K562 (cell line): Measurements from ENCODE around the gene CCL16. TPM values are rescaled to one million over a fixed set of nuclear protein-coding genes. Genes with fewer than 3 reads are reported as not detected.

Source experiments
- ATAC-seq: fragments of 200-7000 bp; cut with Tn5 transposase; 3 replicates; pipeline ENCODE4 v1.9.1; 2020; ENCODE audit warnings: moderate library complexity
- BruUV-seq: library from RNA; stranded (reverse); fragments of 400-500 nt; replicated peaks from 2 replicates; lab custom pipeline; 2021; lab: Mats Ljungman, UMichigan
- CTCF ChIA-PET: fragments of 300-600 bp; formaldehyde crosslinking; extraction: SDS; loops from one replicate; lab custom pipeline; 2021; ENCODE audit warnings: low intra/inter-chr PET ratio; lab: Yijun Ruan, JAX
- POLR2A ChIA-PET: fragments of 300-600, 350-650 bp; sonication (Branson Sonifier 250); formaldehyde crosslinking; extraction: SDS; loops from one replicate; lab custom pipeline; 2021; ENCODE audit warnings: antibody characterized with exemption, inconsistent platforms; lab: Yijun Ruan, JAX
- DNase-seq, 4 experiments: peaks; one replicate each; pipeline versions ENCODE4 v3.0.0 to v3.0.0-alpha.2; 2011 to 2018; ENCODE audit warnings: low spot score in 3 of 4, mixed read lengths in 3 of 4; ENCODE audit errors: extremely low read depth in 1 of 4
- FAIRE-seq: peaks from 2 replicates; lab custom pipeline; 2011; peaks lifted over from hg19 to GRCh38; lab: Jason Lieb, UNC
- H2AFZ ChIP-seq: 2 replicates; pipeline ENCODE4 v1.6.0; 2011; ENCODE audit warnings: low read depth, low read length, control low read depth, inconsistent platforms
- H3K27ac ChIP-seq: fragments of 200-600 bp; 3 replicates; pipeline ENCODE4 v1.8.0; 2011; ENCODE audit warnings: low read depth, mild to moderate bottlenecking, control low read depth, inconsistent platforms, low read length, moderate library complexity, mixed read lengths; ENCODE audit errors: extremely low read depth
- H3K27me3 ChIP-seq, 2 experiments: fragments of 300-600 bp in 1 of 2; 2 replicates in 1 of 2; 3 replicates in 1 of 2; pipeline versions ENCODE4 v1.6.0 to v1.8.0; 2011; ENCODE audit warnings: inconsistent platforms in 2 of 2, low read length in 2 of 2, mild to moderate bottlenecking in 1 of 2, mixed read lengths in 1 of 2, moderate library complexity in 1 of 2; ENCODE audit not compliant: control insufficient read depth in 2 of 2, insufficient read depth in 2 of 2
- H3K36me3 ChIP-seq: fragments of 300-600 bp; 3 replicates; pipeline ENCODE4 v1.8.0; 2011; ENCODE audit warnings: mild to moderate bottlenecking, low read length, inconsistent platforms; ENCODE audit not compliant: control insufficient read depth, insufficient read depth
- H3K4me1 ChIP-seq, 2 experiments: fragments of 200-600 bp in 1 of 2; replicated peaks in 1 of 2; 2 replicates in 1 of 2; 3 replicates in 1 of 2; pipeline versions ENCODE4 v1.5.1 to v1.8.0; 2011; ENCODE audit warnings: inconsistent platforms in 2 of 2, low read length in 2 of 2, mild to moderate bottlenecking in 1 of 2, mixed read lengths in 1 of 2, moderate library complexity in 1 of 2; ENCODE audit not compliant: control insufficient read depth in 2 of 2, insufficient read depth in 2 of 2
- H3K4me2 ChIP-seq: 2 replicates; pipeline ENCODE4 v1.6.1; 2011; ENCODE audit warnings: low read length, control low read depth, inconsistent platforms, mixed read lengths; ENCODE audit not compliant: insufficient read depth
- H3K4me3 ChIP-seq: fragments of 200-600 bp; sonication (generic), shearing (Covaris generic); 2 replicates; pipeline ENCODE4 v1.5.1; 2016; ENCODE audit warnings: control low read depth, inconsistent platforms
- H3K79me2 ChIP-seq: fragments of 200-600 bp; 3 replicates; pipeline ENCODE4 v1.8.0; 2011; ENCODE audit warnings: low read length, inconsistent platforms; ENCODE audit not compliant: control insufficient read depth, insufficient read depth
- H3K9ac ChIP-seq, 2 experiments: 2 replicates each; pipeline versions ENCODE4 v1.6.0 to v1.6.1; 2011; ENCODE audit warnings: low read depth in 2 of 2, low read length in 2 of 2, control low read depth in 1 of 2, inconsistent platforms in 1 of 2, mild to moderate bottlenecking in 1 of 2, mixed read lengths in 1 of 2; ENCODE audit not compliant: insufficient read depth in 1 of 2
- H3K9me1 ChIP-seq: one replicate; pipeline ENCODE4 v1.6.0; 2011; ENCODE audit warnings: inconsistent platforms, mild to moderate bottlenecking, low read length, moderate library complexity; ENCODE audit not compliant: control insufficient read depth, insufficient read depth
- H3K9me3 ChIP-seq: replicated peaks from 2 replicates; pipeline ENCODE4 v1.5.1; 2011; ENCODE audit warnings: low read depth, low read length, inconsistent platforms; ENCODE audit not compliant: control insufficient read depth, insufficient read depth
- H4K20me1 ChIP-seq: replicated peaks from 2 replicates; pipeline ENCODE4 v1.6.1; 2011; ENCODE audit warnings: low read length, inconsistent platforms, mixed read lengths; ENCODE audit not compliant: control insufficient read depth, insufficient read depth
- ADNP ChIP-seq: fragments of 200-800 bp; sonication (Bioruptor generic); IDR thresholded peaks from 2 replicates; pipeline ENCODE4 v1.6.1; 2016; ENCODE audit warnings: missing genetic modification characterization, missing compliant biosample characterization
- KLF16 ChIP-seq: IDR thresholded peaks from 2 replicates; pipeline ENCODE4 v1.6.1; 2016; ENCODE audit warnings: antibody characterized with exemption
- NFXL1 ChIP-seq: fragments of 450-650 bp; formaldehyde crosslinking; IDR thresholded peaks from 2 replicates; pipeline ENCODE4 v1.4.0; 2021; ENCODE audit warnings: mild to moderate bottlenecking
- SNRNP70 ChIP-seq: fragments of 200-400 bp; formaldehyde crosslinking; optimal IDR thresholded peaks from 2 replicates; pipeline ENCODE3; 2017; ENCODE audit warnings: low read depth, low read length
- ZNF311 ChIP-seq: fragments of 250-450 bp; sonication (Bioruptor Pico); IDR thresholded peaks from 2 replicates; pipeline ENCODE4 v1.4.0; 2020; ENCODE audit warnings: mild to moderate bottlenecking, moderate library complexity
- WGBS: fragments of 100-300 bp; shearing (Covaris generic); methylation state at CpG from one replicate; pipeline ENCODE4 v1.1.6; 2016; ENCODE audit warnings: low coverage, mixed read lengths; ENCODE audit not compliant: insufficient coverage; ENCODE audit errors: missing lambda C conversion rate; 5-methylcytosine and 5-hydroxymethylcytosine counted together
- in situ Hi-C: fragments of 300-500 bp; cut with MboI; formaldehyde crosslinking; loops from 4 replicates; pipeline ENCODE4 v1.15.0; 2018; ENCODE audit warnings: inconsistent platforms, mixed read lengths
- intact Hi-C: fragments of 100-400 bp; cut with micrococcal nuclease; formaldehyde crosslinking; loops from 2 replicates; pipeline ENCODE4 v1.14.2; 2022
- polyA plus RNA-seq, 8 experiments: library from polyadenylated mRNA; depleted of rRNA in 4 of 8; stranded (reverse) in 5 of 8; unstranded in 3 of 8; fragments of >200 nt; fragmentation: Nextera tagmentation in 2 of 8; fragmentation: Illumina TruSeq in 1 of 8; extraction: Ambion mirVana in 2 of 8; extraction: Trizol in 1 of 8; gene quantifications; 2 replicates each; pipeline versions ENCODE4 v1.2.1 to v1.2.3, GENCODE V29; 2011 to 2014; ENCODE audit warnings: inconsistent platforms in 1 of 8, missing spikeins in 1 of 8
- total RNA-seq, 7 experiments: library from RNA; depleted of rRNA in 6 of 7; stranded (reverse); fragments of >200 nt in 6 of 7; fragmentation: Illumina TruSeq in 2 of 7; extraction: Trizol in 2 of 7; gene quantifications; 2 replicates each; pipeline versions ENCODE4 v1.2.1 to v1.2.3, GENCODE V29; 2011 to 2021; ENCODE audit warnings: low replicate concordance in 1 of 7

The CCL16 gene
- total and polyA plus RNA-seq, 9 of the 15 experiments (the other 6 are each of a cell fraction or from before 2014, with no cell fraction given): not detected

DNA sequence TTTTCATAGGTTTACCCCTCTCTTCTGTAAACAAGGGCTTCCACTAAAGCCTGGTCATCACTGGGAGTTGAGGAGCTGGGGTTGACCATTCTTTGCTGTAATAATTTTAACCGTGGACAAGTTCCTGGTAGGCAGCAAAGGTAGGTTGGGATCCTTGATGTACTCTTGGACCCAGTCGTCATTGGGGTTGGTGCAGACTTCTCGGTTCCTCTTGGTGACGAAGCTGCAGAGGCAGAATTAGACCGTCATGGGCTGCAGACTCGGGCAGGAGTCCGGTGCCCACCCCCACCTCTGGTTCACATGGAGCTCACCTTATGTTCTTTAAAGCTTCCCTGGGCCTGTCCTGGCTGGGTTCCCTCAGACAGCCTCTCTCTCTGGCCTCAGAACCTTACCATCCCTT lies 3.8 kb downstream of the CCL16 start:
- no peaks in the 10 kb centered on the region for H3K79me2 ChIP-seq
- H3K4me1 ChIP-seq: no peaks in the 10 kb centered on the region
- no peaks in the 10 kb centered on the region; the same call in 1 of the 2 replicates for H4K20me1 ChIP-seq
- in situ Hi-C loops: no loop called here
- no peaks in the 10 kb centered on the region for H3K9me3 ChIP-seq
- CTCF ChIA-PET: no interaction called here
- TF ChIP-seq ZNF311 (CRISPR knock-in tag) (no peak), ADNP (tag) (no peak), NFXL1 (CRISPR knock-in tag) (no peak), KLF16 (no peak), SNRNP70 (no peak)
- TF ChIP-seq, all 486 proteins: peak for 0
- Histone ChIP-seq H3K4me2 (no peak overlapping the region), H3K27ac (no peak overlapping the region), H3K9ac (no peak overlapping the region), H3K36me3 (no peaks in the 10 kb centered on the region), H2AFZ (no peak overlapping the region), H3K9me1 (no peaks in the 10 kb centered on the region), H3K27me3 (peaks cover 14 to 43% of the 10 kb centered on the region in 2 experiments; a peak in 4 of 5 replicates), H3K4me3 (no peak overlapping the region)
- intact Hi-C loops: no loop called here
- WGBS: 2% methylated on average over 7 of the region's 7 CpGs
- POLR2A ChIA-PET: no interaction called here
- FAIRE-seq: no peak
- ATAC-seq: no peak
- no peak for DNase-seq
- BruUV-seq: no TSS peak
